GM18858 (cell line): Measurements from ENCODE around the gene PMIS2.

Experiments used
- ATAC-seq: cut with Tn5 transposase; IDR thresholded peaks from one replicate; pipeline ENCODE4 v1.9.1; 2021; ENCODE audit not compliant: unreplicated experiment

PMIS2 gene

GRCh38 chr19:35628264-35628564, 42.2 kb downstream of the PMIS2 start:
- ATAC-seq, result no peak

- ATAC-seq, result peak; percentile 83
These were observed 42.8 kb downstream of the PMIS2 start, which contains the start of gene RBM42 for GRCh38 chr19:35628565-35629331. RBM42 (plus strand) TSS chr19:35629036; CDS start chr19:35629154, 118 bp downstream.

DNA sequence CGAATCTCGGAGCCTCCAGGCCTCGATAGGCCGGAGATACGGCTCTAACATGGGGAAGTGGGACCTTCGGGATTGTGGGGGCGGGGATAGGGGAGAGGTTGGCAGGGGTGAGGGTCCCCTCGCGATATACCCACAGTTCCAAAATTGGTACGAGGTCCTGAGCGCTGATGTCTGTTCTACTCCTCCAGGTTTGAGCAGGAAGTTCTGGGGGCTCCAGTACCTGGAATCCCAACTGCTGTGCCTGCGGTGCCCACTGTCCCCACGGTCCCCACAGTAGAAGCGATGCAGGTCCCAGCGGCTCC, 43.3 kb downstream of the PMIS2 start:
- ATAC-seq, result no peak

GRCh38 chr19:35633727-35634440, 47.9 kb downstream of the PMIS2 start:
- ATAC-seq, result no peak

GRCh38 chr19:35636651-35637050, 50.7 kb downstream of the PMIS2 start:
- no peak for ATAC-seq
